ENCODE measurements around the gene TMED5. TPM values are rescaled to one million over a fixed set of nuclear protein-coding genes. Genes with fewer than 3 reads are reported as not detected.
"Not testable (repeated sequence)": the region's sequence is repeated elsewhere in the genome, so short reads cannot be mapped to it uniquely, and the experiment has no call there.

The TMED5 gene
- polyA plus RNA-seq, 1 donor from 2014 or later: 31.9 TPM

DNA sequence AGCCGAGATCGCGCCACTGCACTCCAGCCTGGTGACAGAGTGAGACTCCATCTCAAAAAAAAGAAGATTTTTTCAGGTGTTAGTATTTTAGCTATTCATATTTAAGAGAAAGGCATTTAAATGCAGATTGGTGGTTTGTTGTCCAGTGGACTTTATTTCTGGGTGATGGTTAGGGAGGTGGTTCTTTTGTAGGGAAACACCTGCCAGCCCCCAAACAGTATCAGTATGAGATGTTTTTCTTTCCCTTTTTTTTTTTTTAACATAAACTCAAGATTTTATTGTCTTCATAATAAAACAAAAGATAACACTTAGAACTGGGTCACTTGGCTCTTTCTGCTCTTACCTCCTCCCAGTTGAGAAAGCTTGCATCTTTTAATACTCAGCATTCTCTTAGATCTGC, 10.2 kb upstream of the TMED5 start:
- no peak overlapping the region for H3K4me3 Mint-ChIP-seq
- peaks cover 3% of the 10 kb centered on the region for H3K36me3 Mint-ChIP-seq
- H3K4me1 Mint-ChIP-seq: peaks cover 18 to 39% (median 24%) of the 10 kb centered on the region in 3 donors
- H3K27me3 Mint-ChIP-seq: no peaks in the 10 kb centered on the region
- H3K27ac Mint-ChIP-seq: peak overlapping the region in 1 of 3 donors; percentile 46
- no peaks in the 10 kb centered on the region for H3K9me3 Mint-ChIP-seq

- no peaks in the 10 kb centered on the region for H3K9me3 Mint-ChIP-seq
- H3K36me3 Mint-ChIP-seq: peaks cover 4% of the 10 kb centered on the region
- H3K27me3 Mint-ChIP-seq: no peaks in the 10 kb centered on the region
- H3K4me3 Mint-ChIP-seq: peak overlapping the region in 1 of 4 donors; percentile 73
- H3K27ac Mint-ChIP-seq: no peak overlapping the region
- H3K4me1 Mint-ChIP-seq: peaks cover 36 to 49% (median 43%) of the 10 kb centered on the region in 3 donors
These were observed 6.5 kb upstream of the TMED5 start for GRCh38 chr1:93186667-93187066.

DNA sequence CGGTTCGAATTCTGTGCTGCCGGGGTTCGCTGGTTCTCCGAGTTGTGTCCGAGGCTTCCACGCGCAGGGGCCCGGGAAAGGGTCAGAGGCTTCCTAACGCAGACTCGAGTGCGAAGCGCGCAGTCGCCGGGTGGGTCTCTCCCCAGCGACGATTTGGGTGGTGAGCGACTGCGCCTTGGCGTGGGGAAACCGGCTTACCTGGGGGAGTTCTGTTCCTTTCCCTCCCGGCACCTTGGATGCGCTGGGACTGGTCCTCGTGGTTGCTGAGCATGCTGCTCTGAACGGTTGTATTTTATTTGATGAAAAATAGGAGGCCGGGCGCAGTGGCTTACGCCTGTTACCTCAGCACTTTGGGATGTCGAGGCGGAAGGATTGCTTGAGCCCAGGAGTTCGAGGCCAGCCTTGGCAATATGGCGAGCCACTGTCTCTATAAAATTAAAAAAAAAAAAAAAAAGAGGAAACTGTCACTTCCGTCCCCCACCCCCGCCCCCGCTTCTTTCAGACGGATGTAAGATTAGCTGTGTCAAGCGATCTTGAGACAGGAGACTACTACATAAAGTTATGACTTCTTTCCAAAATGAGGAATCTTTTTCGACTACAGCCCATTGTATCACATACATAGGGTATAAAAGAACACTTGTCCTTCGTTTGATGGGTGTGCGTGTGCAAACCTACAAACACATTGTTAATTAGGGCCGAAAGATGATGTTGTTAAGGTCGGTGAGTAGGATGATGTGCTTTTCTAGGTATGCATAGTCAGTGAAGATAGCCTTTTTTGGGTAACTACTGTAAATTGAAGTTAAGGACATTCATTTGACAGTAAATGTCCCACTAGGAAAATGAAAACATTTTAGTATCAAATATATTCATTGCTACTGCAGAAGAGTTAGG, 755 bp upstream of the TMED5 start, which contains the start of gene CCDC18:
CCDC18 (plus strand) TSS at position 2 of the 891 bp plus-strand sequence. CDS start 2,638 bp downstream, outside the sequence.
- Mint-ChIP-seq H3K4me1 (peaks cover 32 to 44% (median 43%) of the 10 kb centered on the region in 3 donors), H3K36me3 (peaks cover 4% of the 10 kb centered on the region), H3K4me3 (peak within 1 kb of the TSS; percentile 81 to 99 (median 96)), H3K27ac (peak within 1 kb of the TSS; percentile 75 to 99 (median 90)), H3K27me3 (no peaks in the 10 kb centered on the region), H3K9me3 (no peaks in the 10 kb centered on the region)

GRCh38 chr1:93178418-93178817, 1.8 kb downstream of the TMED5 start:
- Mint-ChIP-seq H3K27ac (peak overlapping the region; percentile 55 to 90 (median 56)), H3K9me3 (no peaks in the 10 kb centered on the region), H3K36me3 (peaks cover 5% of the 10 kb centered on the region), H3K4me3 (peak overlapping the region; percentile 81 to 99 (median 96)), H3K27me3 (no peaks in the 10 kb centered on the region), H3K4me1 (peaks cover 30 to 42% (median 39%) of the 10 kb centered on the region in 3 donors)

DNA sequence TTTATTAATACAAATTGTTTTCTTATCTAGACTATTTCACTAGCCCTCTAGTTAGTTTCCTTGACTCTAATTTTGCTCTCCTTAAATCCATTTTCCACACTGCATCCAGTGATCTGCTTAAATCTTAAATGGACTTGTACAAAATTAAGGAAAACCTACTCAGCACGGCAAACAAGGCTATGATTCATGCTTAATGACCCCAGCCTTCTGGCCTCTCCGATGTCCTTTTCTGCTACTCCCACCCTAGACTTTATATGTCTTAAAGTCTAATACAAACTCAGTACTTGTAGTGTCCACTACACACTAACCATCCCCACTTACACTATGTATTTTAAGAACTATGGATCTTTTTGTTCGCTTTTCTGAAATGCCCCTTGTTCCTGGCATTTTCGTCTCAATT, 2.2 kb downstream of the TMED5 start:
- Mint-ChIP-seq H3K36me3 (peaks cover 5% of the 10 kb centered on the region), H3K4me3 (peak overlapping the region; percentile 81 to 99 (median 96)), H3K4me1 (peaks cover 34 to 42% (median 42%) of the 10 kb centered on the region in 3 donors), H3K27me3 (no peaks in the 10 kb centered on the region), H3K9me3 (no peaks in the 10 kb centered on the region), H3K27ac (peak overlapping the region in 1 of 3 donors; percentile 56)

GRCh38 chr1:93174638-93175037, 5.6 kb downstream of the TMED5 start:
- peak overlapping the region in 1 of 4 donors; percentile 34 for H3K4me3 Mint-ChIP-seq
- not testable (repeated sequence) for H3K27me3 Mint-ChIP-seq, H3K27ac Mint-ChIP-seq, H3K9me3 Mint-ChIP-seq, H3K36me3 Mint-ChIP-seq
- H3K4me1 Mint-ChIP-seq: peaks cover 51 to 54% (median 52%) of the 10 kb centered on the region in 3 donors

GRCh38 chr1:93172778-93173177, 7.4 kb downstream of the TMED5 start:
- Mint-ChIP-seq H3K4me1 (peaks cover 53 to 56% (median 55%) of the 10 kb centered on the region in 3 donors), H3K27me3 (no peaks in the 10 kb centered on the region), H3K4me3 (peak overlapping the region in 2 of 4 donors; percentile 78 to 84), H3K27ac (no peak overlapping the region), H3K9me3 (peaks cover 0 to 4% (median under 1%) of the 10 kb centered on the region in 3 donors), H3K36me3 (peaks cover 20% of the 10 kb centered on the region)

DNA sequence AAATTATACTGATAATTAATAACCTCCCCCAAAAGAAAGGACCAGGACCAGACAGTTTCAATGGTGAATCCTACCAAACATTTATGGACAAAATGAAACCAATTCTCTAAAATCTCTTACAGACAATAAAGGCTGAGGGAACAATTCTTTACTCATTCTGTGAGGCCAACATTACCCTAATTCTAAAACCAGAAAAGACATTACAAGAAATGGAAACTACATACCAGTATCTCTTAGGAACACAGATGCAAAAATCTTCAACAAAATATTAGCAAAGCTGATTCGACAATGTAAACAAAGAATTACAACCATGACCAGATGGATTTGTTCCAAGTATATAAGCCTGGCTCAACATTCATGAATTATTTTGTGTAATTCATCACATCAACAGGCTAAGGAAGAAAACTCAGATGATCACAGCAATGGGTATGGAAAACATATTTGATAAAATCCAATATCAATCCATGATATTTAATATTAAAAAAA, 8.6 kb downstream of the TMED5 start:
- peaks cover 24% of the 10 kb centered on the region for H3K36me3 Mint-ChIP-seq
- H3K27ac Mint-ChIP-seq: no peak overlapping the region
- H3K9me3 Mint-ChIP-seq: peaks cover 0 to 4% (median 4%) of the 10 kb centered on the region in 3 donors
- H3K4me3 Mint-ChIP-seq: peak overlapping the region in 2 of 4 donors; percentile 73 to 89
- H3K27me3 Mint-ChIP-seq: no peaks in the 10 kb centered on the region
- peaks cover 47 to 54% (median 50%) of the 10 kb centered on the region in 3 donors for H3K4me1 Mint-ChIP-seq

GRCh38 chr1:93170141-93170678, 10.0 kb downstream of the TMED5 start:
- H3K27me3 Mint-ChIP-seq, H3K9me3 Mint-ChIP-seq, H3K4me3 Mint-ChIP-seq, H3K27ac Mint-ChIP-seq: not testable (repeated sequence)
- Mint-ChIP-seq H3K36me3 (peaks cover 21% of the 10 kb centered on the region), H3K4me1 (peaks cover 47 to 55% (median 50%) of the 10 kb centered on the region in 3 donors)

DNA sequence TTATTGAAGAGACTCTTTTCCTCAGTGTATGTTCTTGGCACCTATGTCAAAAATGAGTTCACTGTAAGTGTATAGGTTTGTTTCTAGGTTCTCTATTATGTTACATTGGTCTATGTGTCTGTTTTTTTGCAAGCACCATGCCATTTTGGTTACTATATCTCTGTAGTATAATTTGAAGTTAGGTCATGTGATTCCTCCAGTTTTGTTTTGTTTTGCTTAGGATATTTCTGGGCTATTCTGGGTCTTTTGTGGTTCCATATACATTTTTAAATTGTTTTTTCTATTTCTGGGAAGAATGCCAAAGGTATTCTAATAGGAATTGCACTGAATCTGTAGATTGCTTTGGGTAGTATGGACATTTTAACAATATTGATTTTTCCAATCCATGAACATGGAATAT, 13.2 kb downstream of the TMED5 start:
- H3K27me3 Mint-ChIP-seq: no peaks in the 10 kb centered on the region
- H3K9me3 Mint-ChIP-seq: peaks cover 0 to 8% (median 2%) of the 10 kb centered on the region in 3 donors
- peaks cover 18% of the 10 kb centered on the region for H3K36me3 Mint-ChIP-seq
- peaks cover 41 to 45% (median 44%) of the 10 kb centered on the region in 3 donors for H3K4me1 Mint-ChIP-seq
- H3K4me3 Mint-ChIP-seq: no peak overlapping the region
- H3K27ac Mint-ChIP-seq: peak overlapping the region in 1 of 3 donors; percentile 3

DNA sequence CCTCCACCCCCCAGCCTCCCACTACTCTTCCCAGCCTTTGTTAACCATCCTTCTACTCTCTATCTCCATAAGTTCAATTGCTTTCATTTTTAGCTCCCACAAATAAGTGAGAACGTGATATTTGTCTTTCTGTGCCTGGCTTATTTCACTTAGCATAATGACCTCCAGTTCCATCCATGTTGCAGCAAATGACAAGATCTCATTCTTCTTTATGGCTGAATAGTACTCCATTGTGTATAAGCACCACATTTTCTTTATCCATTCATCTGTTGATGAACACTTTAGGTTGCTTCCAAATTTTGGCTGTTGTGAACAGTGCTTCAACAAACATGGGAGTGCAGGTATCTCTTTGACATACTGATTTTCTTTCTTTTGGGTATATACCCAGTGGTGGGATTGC, 14.3 kb downstream of the TMED5 start:
- peaks cover 14% of the 10 kb centered on the region for H3K36me3 Mint-ChIP-seq

GRCh38 chr1:93164816-93165215, 15.4 kb downstream of the TMED5 start:
- Mint-ChIP-seq H3K9me3 (peaks cover 0 to 8% (median 0%) of the 10 kb centered on the region in 3 donors), H3K27me3 (no peaks in the 10 kb centered on the region), H3K4me1 (peaks cover 35 to 41% (median 35%) of the 10 kb centered on the region in 3 donors), H3K4me3 (no peak overlapping the region), H3K36me3 (peaks cover 16% of the 10 kb centered on the region), H3K27ac (peak overlapping the region in 1 of 3 donors; percentile 1)

More for the DNA sequence above, 14.3 kb downstream of the TMED5 start:
- peaks cover 33 to 42% (median 35%) of the 10 kb centered on the region in 3 donors for H3K4me1 Mint-ChIP-seq
- not testable (repeated sequence) for H3K27me3 Mint-ChIP-seq, H3K9me3 Mint-ChIP-seq, H3K4me3 Mint-ChIP-seq, H3K27ac Mint-ChIP-seq

GRCh38 chr1:93163314-93163713, 16.9 kb downstream of the TMED5 start:
- not testable (repeated sequence) for H3K27ac Mint-ChIP-seq, H3K27me3 Mint-ChIP-seq, H3K9me3 Mint-ChIP-seq, H3K4me3 Mint-ChIP-seq
- H3K4me1 Mint-ChIP-seq: peaks cover 23 to 39% (median 26%) of the 10 kb centered on the region in 3 donors
- H3K36me3 Mint-ChIP-seq: peaks cover 11% of the 10 kb centered on the region

GRCh38 chr1:93159337-93159736, 20.9 kb downstream of the TMED5 start:
- peaks cover 9 to 18% (median 10%) of the 10 kb centered on the region in 3 donors for H3K4me1 Mint-ChIP-seq

DNA sequence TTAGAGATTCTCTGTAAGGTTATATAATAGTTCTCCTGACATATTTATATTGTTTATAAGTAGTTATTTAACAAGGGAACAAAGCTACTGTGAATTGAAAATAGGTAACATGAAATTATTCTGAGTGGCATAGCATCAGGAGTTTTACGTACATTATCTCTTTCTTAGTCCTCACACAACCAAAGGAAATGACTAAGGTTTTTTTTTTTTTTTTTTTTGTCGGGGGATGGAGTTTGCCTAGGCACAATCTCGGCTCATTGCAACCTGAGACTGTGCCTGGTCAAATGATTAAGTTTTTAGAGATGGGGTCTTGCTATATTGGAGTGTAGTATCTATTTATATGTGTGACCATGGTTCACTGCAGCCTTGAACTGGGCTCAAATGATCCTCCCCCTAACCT, 24.9 kb downstream of the TMED5 start:
- H3K4me1 Mint-ChIP-seq: peaks cover 2 to 5% (median 4%) of the 10 kb centered on the region in 3 donors
- H3K4me3 Mint-ChIP-seq: no peak overlapping the region
- peaks cover 7% of the 10 kb centered on the region for H3K36me3 Mint-ChIP-seq
- peak overlapping the region in 1 of 3 donors; percentile 86 for H3K27ac Mint-ChIP-seq
- no peaks in the 10 kb centered on the region for H3K9me3 Mint-ChIP-seq
- H3K27me3 Mint-ChIP-seq: no peaks in the 10 kb centered on the region

More at GRCh38 chr1:93159337-93159736, 20.9 kb downstream of the TMED5 start:
- Mint-ChIP-seq H3K4me3 (no peak overlapping the region), H3K36me3 (peaks cover 2% of the 10 kb centered on the region), H3K27me3 (no peaks in the 10 kb centered on the region), H3K27ac (no peak overlapping the region), H3K9me3 (no peaks in the 10 kb centered on the region)

All from IgD-negative memory B cell (primary cell).